GM21786 (cell line): ENCODE measurements around the gene CDK8.
"Not testable (repeated sequence)": the region's sequence is repeated elsewhere in the genome, so short reads cannot be mapped to it uniquely, and the experiment has no call there.

Experiments used
- ATAC-seq: cut with Tn5 transposase; IDR thresholded peaks from one replicate; pipeline ENCODE4 v1.9.1; 2021; ENCODE audit not compliant: unreplicated experiment

CDK8 gene

DNA sequence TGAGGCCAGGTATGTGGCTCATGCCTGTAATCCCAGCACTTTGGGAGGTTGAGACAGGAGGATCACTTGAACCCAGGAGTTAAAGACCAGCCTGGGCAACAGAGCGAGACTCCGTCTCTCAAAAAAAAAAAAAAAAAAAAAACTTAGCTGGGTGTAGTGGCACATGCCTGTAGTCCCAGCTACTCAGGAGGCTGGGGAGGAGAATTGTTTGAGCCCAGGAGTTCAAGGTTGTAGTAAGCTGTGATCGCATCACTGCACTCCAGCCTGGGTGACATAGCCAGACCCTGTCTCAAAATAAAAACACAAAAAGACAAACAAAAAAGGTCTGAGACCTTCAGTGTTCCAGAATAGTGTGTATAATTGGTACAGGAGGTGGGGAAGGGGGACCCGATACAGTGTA, 1.9 kb upstream of the CDK8 start:
- not testable (repeated sequence) for ATAC-seq

DNA sequence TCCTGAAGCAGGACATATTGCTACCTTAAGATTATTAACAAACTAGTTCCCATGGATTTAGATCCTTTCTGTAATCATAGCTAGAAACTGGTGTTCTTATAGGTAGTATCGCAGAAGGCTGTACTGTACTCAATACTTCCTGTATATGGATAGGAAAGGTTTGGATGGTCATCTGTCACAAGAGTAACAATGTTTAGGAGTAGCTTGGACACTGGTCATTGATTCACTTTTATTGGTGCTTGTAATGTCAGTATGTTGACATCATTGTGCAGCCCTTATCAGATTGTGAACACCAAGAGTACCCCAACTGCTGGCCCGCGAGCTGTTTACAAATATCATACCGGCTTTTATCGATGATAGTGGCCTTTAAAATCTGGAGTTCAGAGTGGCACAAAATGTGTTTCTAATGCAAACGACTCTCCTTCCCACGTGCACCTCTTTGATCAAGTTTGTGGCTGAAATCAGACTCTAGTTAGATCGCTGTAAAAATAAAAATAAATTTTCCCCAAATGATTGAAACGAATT, 605 bp upstream of the CDK8 start:
- ATAC-seq, result no peak

- ATAC-seq, result peak; percentile 32
These were observed 718 bp downstream of the CDK8 start for GRCh38 chr13:26254583-26255111.

DNA sequence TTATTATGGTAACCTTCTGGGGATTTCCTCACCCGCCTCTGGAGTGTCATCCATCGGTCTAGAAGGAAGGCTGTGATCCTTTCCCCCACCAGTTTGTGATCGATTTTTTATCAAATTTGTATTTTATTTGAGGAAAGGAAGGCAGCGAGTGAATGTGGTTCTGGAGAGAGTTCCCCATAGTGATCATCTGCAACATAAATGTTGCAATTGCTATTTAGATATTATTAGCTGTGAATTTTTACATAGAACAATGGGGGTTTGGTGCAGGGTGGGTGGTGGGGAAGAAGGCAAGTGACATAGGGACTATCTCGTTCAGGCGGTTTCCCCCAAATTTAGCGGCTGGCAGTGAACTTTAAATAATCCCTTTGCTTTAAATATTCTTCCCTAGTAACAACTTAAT, 1.2 kb downstream of the CDK8 start:
- no peak for ATAC-seq

GRCh38 chr13:26255691-26256277, 1.9 kb downstream of the CDK8 start:
- ATAC-seq, result no peak

DNA sequence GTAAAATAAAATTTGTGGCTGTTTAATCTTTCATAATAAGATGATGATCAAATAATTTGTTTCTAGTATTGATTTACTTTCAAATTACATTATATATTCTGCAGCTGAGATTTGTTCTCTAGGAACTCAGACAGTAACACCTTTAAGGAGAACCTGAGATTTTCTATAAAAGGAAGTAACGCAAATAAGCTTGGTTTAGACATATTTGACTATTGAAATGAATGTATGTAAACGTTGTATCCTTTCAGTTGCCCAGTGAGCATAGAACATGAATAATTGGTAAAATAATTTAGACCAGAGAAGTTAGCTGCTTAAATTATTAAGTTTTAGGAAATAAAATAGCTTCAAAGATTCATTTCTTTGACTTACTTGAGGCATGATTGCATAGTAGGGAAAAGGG, 3.1 kb downstream of the CDK8 start:
- no peak for ATAC-seq

GRCh38 chr13:26259634-26260033, 5.7 kb downstream of the CDK8 start:
- no peak for ATAC-seq

GRCh38 chr13:26262156-26262555, 8.2 kb downstream of the CDK8 start:
- no peak for ATAC-seq

- ATAC-seq, result no peak
These were observed 12.4 kb downstream of the CDK8 start for GRCh38 chr13:26266311-26266710.

DNA sequence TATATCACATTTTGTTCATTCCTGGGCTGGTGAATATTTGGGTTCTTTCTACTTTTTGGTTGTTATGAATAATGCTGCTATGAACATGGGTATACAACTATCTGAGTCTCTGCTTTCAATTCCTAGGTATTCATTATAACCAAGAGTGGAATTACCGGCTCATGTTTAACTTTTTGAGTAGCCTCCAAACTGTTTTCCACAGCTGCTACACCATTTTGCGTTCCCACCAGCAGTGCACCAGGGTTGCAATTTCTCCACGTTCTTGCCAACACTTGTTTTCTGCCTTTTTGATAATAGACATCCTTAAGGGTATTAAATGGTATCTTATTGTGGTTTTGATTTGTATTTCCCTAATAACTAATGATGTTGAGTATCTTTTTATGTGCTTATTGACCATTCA, 16.8 kb downstream of the CDK8 start:
- no peak for ATAC-seq

DNA sequence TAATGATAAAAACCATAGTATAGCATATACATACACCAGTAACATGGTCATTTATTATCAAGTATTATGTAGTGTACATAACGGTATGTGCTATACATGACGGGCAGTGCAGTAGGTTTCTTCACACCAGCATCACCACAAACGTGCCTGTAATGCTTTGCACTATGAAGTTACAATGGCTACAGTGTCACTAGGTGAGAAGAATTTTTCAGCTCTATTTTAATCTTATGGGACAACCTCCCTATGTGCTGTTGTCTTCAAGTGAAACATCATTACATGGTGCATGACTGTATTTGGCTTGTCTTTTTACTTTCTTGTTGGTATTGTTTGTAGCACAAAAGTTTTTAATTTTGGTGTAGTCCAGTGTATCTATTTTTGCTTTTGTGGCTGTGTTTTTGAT, 18.7 kb downstream of the CDK8 start:
- no peak for ATAC-seq

DNA sequence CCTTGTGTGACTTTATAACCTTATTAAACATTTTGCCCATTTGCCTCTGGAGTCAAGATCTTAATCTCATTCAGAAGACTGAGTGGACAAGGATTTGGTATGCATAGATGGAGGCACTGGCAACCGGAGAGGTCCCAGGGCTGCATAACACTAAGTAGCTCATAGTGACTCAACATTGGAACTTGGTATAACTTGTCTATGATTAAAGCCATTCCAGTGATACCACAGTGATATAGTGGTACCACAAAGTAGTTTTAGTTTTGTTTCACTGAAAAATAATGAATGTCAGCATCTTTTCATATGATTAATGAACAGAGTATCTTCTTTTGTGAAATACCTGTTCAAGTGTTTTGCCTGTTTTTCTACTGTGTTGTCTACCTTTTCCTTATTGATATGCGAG, 26.4 kb downstream of the CDK8 start:
- no peak for ATAC-seq

- ATAC-seq, result no peak
These were observed 26.9 kb downstream of the CDK8 start for GRCh38 chr13:26280822-26281221.

- not testable (repeated sequence) for ATAC-seq
These were observed 32.0 kb downstream of the CDK8 start for GRCh38 chr13:26285911-26286310.

- ATAC-seq, result not testable (repeated sequence)
These were observed 34.9 kb downstream of the CDK8 start for GRCh38 chr13:26288838-26289237.

DNA sequence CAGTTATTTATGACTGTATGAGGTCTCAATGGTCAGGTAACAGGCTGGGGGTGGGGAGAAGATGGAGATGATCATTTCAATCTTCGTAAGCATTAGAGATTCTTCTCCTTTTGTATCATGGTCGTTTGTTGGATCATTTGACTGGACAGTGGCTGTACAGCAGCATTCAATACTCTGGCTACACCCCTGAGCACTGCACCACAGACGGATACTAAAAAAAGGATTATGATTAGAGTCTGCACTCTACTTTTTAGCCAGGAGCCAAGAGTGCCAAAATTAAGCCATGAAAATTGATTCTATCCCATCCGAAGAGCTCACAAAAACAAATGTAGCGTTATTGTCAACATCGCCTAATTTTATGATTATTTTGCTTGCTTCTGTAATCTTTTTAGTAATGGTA, 41.9 kb downstream of the CDK8 start:
- no peak for ATAC-seq

DNA sequence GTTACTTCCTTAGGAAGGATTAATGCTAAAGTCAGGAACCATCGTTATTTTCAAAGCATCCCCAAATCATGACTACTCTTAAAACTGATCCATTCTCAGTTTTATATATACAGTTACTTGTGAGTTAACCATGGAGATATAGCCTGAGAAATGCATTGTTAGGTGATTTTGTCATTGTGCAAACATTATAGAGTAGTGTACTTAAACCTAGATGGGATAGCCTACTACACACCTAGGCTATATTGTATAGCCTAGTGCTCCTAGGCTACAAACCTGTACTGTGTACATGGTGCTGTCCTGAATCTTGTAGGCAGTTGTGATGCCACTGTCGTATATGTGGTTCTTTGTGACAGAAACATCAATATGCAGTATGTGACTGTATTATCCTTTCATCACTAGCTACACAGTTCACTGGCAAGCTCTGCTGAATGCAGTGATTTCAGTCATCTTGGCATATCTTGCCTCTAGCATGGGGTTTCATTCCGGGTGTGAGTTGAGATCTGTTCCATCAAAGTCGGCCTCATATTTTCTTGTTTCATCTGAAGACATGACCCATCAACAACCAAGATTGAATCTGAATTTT, 45.3 kb downstream of the CDK8 start:
- no peak for ATAC-seq

GRCh38 chr13:26300140-26300539, 46.2 kb downstream of the CDK8 start:
- ATAC-seq, result no peak

DNA sequence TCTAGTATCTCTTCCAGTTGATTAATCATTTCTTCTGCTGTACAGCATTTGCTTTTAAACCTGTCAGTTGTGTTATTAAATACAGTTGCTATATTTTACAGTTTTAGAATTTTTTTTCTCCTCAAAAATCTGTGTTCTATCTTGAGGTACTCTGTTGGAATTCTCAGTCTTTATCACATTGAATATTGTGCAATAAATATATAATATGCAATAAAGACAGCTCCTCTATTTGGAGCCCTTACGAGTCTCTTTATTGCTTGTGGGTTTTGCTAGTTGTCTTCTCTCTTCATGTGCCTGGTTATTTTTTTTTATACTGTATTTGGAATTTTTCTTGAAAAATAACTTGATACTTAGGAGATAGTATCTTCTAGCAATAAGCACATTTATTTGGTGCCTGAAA, 51.7 kb downstream of the CDK8 start:
- no peak for ATAC-seq

DNA sequence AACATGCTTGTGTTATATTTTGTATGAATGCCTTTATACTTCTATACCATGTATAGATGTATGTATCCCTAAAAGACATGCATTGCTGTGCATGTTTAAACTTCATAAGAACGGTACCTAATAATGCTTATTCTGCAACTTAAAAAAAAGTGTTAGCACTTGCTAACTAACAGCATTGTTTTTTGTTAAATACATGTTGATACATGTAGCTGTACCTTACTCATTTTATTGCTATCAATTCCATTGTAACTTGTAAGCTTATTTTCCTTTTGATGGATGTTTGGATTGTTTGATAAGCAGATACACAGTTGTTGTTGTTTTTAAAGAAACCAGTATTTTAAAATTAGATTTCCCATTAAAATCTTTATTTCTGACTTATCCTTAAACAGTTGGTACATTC, 53.8 kb downstream of the CDK8 start:
- ATAC-seq, result no peak

DNA sequence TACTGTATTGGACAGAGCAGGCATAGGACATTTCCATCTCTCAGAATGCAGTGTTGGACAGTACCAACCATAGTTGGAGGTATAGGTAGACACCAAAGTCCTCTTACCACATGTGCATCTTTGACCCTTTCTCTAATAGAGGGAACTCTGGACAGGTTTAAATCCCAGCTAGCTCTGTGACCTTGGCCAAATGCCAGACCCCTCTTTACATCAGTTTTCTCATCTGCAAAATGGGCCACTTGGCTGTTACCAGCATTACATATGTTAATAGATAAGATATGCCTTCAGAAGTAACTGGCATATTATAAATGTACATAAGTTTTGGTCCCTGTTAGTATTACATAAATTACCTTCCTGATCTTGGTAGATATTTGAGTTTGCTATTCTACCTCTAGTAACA, 54.3 kb downstream of the CDK8 start:
- no peak for ATAC-seq

DNA sequence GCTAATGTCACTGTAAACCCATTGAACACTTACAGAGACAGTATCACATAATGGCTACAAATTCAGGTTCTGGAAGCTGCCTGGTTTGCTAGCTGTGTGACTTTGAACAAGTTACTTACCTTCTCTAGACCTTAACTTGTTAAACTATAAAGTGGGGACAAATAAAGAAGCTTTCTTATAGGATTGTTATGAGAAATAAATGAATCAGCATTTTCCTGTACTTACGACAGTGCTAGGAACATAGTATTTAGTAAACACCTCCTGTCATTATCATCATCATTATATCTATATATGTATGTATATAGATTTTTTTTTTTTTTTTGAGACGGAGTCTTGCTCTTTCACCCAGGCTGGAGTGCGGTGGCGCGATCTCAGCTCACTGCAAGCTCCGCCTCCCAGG, 54.9 kb downstream of the CDK8 start:
- ATAC-seq, result no peak

GRCh38 chr13:26310003-26310402, 56.1 kb downstream of the CDK8 start:
- no peak for ATAC-seq
